Liver (tissue), 9 donors: Measurements from ENCODE around the gene RASGRF2. TPM values are rescaled to one million over a fixed set of nuclear protein-coding genes. Genes with fewer than 3 reads are reported as not detected.

Source experiments
- DNase-seq: peaks from one replicate; pipeline ENCODE4 v3.0.0-alpha.2; 2017; ENCODE audit warnings: low spot score
- H3K27ac ChIP-seq, 2 donors: one replicate each; pipeline ENCODE4 v1.7.0; 2013; ENCODE audit warnings: inconsistent platforms in 2 of 2, low read length in 2 of 2, control low read depth in 1 of 2, low read depth in 1 of 2, mild to moderate bottlenecking in 1 of 2
- H3K27me3 ChIP-seq, 4 donors: one replicate each; pipeline versions ENCODE4 v1.6.1 to v1.7.0; 2013; ENCODE audit warnings: low read length in 3 of 4, inconsistent platforms in 1 of 4, mild to moderate bottlenecking in 1 of 4, moderate library complexity in 1 of 4; ENCODE audit not compliant: control insufficient read depth in 4 of 4, insufficient read depth in 4 of 4
- H3K36me3 ChIP-seq, 4 donors: one replicate each; pipeline versions ENCODE4 v1.6.1 to v1.7.0; 2013; ENCODE audit warnings: low read length in 3 of 4, mild to moderate bottlenecking in 3 of 4, low read depth in 1 of 4, moderate library complexity in 1 of 4; ENCODE audit not compliant: control insufficient read depth in 4 of 4, insufficient read depth in 3 of 4
- H3K4me1 ChIP-seq, 4 donors: one replicate each; pipeline versions ENCODE4 v1.6.1 to v1.7.0; 2013; ENCODE audit warnings: low read length in 3 of 4, mild to moderate bottlenecking in 3 of 4, moderate library complexity in 1 of 4; ENCODE audit not compliant: control insufficient read depth in 4 of 4, insufficient read depth in 4 of 4
- H3K4me3 ChIP-seq, 3 donors: one replicate each; pipeline versions ENCODE4 v1.6.1 to v1.7.0; 2013; ENCODE audit warnings: low read length in 3 of 3, control low read depth in 1 of 3, low read depth in 1 of 3, mild to moderate bottlenecking in 1 of 3
- H3K9ac ChIP-seq, 2 donors: one replicate each; pipeline ENCODE4 v1.7.0; 2013; ENCODE audit warnings: low read length in 2 of 2, mild to moderate bottlenecking in 2 of 2, moderate library complexity in 2 of 2, control low read depth in 1 of 2, low read depth in 1 of 2
- H3K9me3 ChIP-seq, 4 donors: one replicate each; pipeline versions ENCODE4 v1.6.1 to v1.7.0; 2013; ENCODE audit warnings: low read length in 3 of 4; ENCODE audit not compliant: control insufficient read depth in 4 of 4
- EGR1 ChIP-seq, 2 donors: IDR thresholded peaks; 2 replicates each; pipeline ENCODE4 v1.6.1; 2016 to 2018; ENCODE audit warnings: antibody characterized with exemption in 2 of 2, low read depth in 2 of 2
- FOXA1 ChIP-seq: IDR thresholded peaks from 2 replicates; pipeline ENCODE4 v1.6.1; 2016; ENCODE audit warnings: antibody characterized with exemption
- FOXA2 ChIP-seq: IDR thresholded peaks from 2 replicates; pipeline ENCODE4 v1.6.1; 2016; ENCODE audit warnings: antibody characterized with exemption
- GABPA ChIP-seq, 2 donors: IDR thresholded peaks in 1 of 2; conservative IDR thresholded peaks in 1 of 2; 2 replicates each; pipeline ENCODE4 v1.6.1; 2016; ENCODE audit warnings: antibody characterized with exemption in 2 of 2, mild to moderate bottlenecking in 1 of 2, moderate library complexity in 1 of 2
- HNF4G ChIP-seq: IDR thresholded peaks from 2 replicates; pipeline ENCODE4 v1.6.1; 2016; ENCODE audit warnings: antibody characterized with exemption
- JUND ChIP-seq, 2 donors: IDR thresholded peaks; 2 replicates each; pipeline ENCODE4 v1.6.1; 2016; ENCODE audit warnings: antibody characterized with exemption in 2 of 2
- NR2F2 ChIP-seq: IDR thresholded peaks from 2 replicates; pipeline ENCODE4 v1.6.1; 2016; ENCODE audit warnings: antibody characterized with exemption
- RAD21 ChIP-seq, 2 donors: IDR thresholded peaks; 2 replicates each; pipeline ENCODE4 v1.6.1; 2016; ENCODE audit warnings: antibody characterized with exemption in 2 of 2, mild to moderate bottlenecking in 2 of 2
- REST ChIP-seq: IDR thresholded peaks from 2 replicates; pipeline ENCODE4 v1.6.1; 2016; ENCODE audit warnings: antibody characterized with exemption, mild to moderate bottlenecking
- RXRA ChIP-seq, 2 donors: IDR thresholded peaks; 2 replicates each; pipeline ENCODE4 v1.6.1; 2017 to 2018; ENCODE audit warnings: antibody characterized with exemption in 2 of 2, mild to moderate bottlenecking in 1 of 2
- SP1 ChIP-seq: IDR thresholded peaks from 2 replicates; pipeline ENCODE4 v1.6.1; 2018; ENCODE audit warnings: antibody characterized with exemption, mild to moderate bottlenecking
- TAF1 ChIP-seq: conservative IDR thresholded peaks from 2 replicates; pipeline ENCODE4 v1.6.1; 2016; ENCODE audit warnings: antibody characterized with exemption, mild to moderate bottlenecking
- YY1 ChIP-seq: IDR thresholded peaks from 2 replicates; pipeline ENCODE4 v1.6.1; 2016; ENCODE audit warnings: antibody characterized with exemption, mild to moderate bottlenecking
- ZBTB33 ChIP-seq: IDR thresholded peaks from 2 replicates; pipeline ENCODE4 v1.6.1; 2016; ENCODE audit warnings: antibody characterized with exemption
- WGBS: extraction: QIAGEN DNeasy Blood & Tissue Kit; methylation state at CpG from one replicate; pipeline ENCODE4 v1.1.7; 2013; 5-methylcytosine and 5-hydroxymethylcytosine counted together
- polyA plus RNA-seq, 2 donors: library from polyadenylated mRNA; stranded (reverse) in 1 of 2; unstranded in 1 of 2; fragments of 200-250 nt in 1 of 2; fragments of >200 nt in 1 of 2; fragmentation: Nextera tagmentation in 1 of 2; extraction: Ambion mirVana in 1 of 2; gene quantifications; one replicate each; pipeline versions ENCODE4 v1.2.1 to v1.2.3, GENCODE V29; 2013 to 2015
- total RNA-seq, 2 donors: library from RNA; depleted of rRNA; stranded (reverse); fragments of >200 nt; gene quantifications; one replicate each; pipeline ENCODE4 v1.2.3, GENCODE V29; 2014
- TF ChIP-seq, protein P1 (sequence below): IDR thresholded peaks from 2 replicates; pipeline ENCODE4 v1.6.1; 2016; ENCODE audit warnings: antibody characterized with exemption
- TF ChIP-seq, protein P2 (sequence below): fragments of 150-350 bp; IDR thresholded peaks from 2 replicates; pipeline ENCODE4 v1.5.1; 2017; ENCODE audit warnings: improper control_type of control experiment, low read depth, low read length; ENCODE audit not compliant: missing input control
- TF ChIP-seq, protein P3 (sequence below): IDR thresholded peaks from 2 replicates; pipeline ENCODE4 v1.6.1; 2016; ENCODE audit warnings: antibody characterized with exemption
- donor health status: healthy.
- donor health status: healthy.
- donor health status: healthy.
- donor health status: healthy.
- donor health status: healthy.

The RASGRF2 gene
- total and polyA plus RNA-seq, 4 donors = 0.12 to 3.3 (median 0.23) TPM

DNA sequence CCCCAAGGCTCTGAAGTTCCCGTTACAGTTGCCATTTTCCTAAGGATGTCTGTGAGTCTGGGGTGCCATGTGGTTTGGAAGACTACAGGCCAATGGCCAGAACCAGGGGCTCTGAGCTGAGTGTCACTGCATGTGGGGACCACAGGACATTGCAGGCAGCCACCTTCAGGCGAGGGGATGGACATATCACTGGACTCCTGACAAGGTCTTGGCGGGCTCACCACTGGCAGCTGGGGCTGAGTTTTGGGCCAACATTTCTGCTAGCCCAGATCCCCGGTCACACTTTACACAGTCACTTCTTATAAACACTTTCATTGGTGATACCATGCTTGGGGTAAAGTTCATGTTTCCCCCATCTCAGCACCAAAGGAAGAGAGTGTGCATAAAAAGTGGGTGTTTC is 109.8 kb downstream of the RASGRF2 start:
- DNase-seq = no peak
- Histone ChIP-seq H3K27me3 (no peaks in the 10 kb centered on the region), H3K36me3 (no peaks in the 10 kb centered on the region), H3K9me3 (no peaks in the 10 kb centered on the region), H3K4me1 (no peaks in the 10 kb centered on the region), H3K27ac (no peak overlapping the region), H3K4me3 (no peak overlapping the region), H3K9ac (no peak overlapping the region)
- TF ChIP-seq SP1 (no peak), YY1 (no peak), FOXA2 (no peak), HNF4G (no peak), GABPA (IDR thresholded peaks at IDR 0.05 in 1 of 2, conservative IDR thresholded peaks at IDR 0.05 in 1 of 2) (no peak), TAF1 (no peak), FOXA1 (no peak), REST (no peak), JUND (IDR thresholded peaks at IDR 0.05) (no peak)
- TF ChIP-seq, protein P1, sequence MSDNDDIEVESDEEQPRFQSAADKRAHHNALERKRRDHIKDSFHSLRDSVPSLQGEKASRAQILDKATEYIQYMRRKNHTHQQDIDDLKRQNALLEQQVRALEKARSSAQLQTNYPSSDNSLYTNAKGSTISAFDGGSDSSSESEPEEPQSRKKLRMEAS = no peak
- TF ChIP-seq, protein P2, sequence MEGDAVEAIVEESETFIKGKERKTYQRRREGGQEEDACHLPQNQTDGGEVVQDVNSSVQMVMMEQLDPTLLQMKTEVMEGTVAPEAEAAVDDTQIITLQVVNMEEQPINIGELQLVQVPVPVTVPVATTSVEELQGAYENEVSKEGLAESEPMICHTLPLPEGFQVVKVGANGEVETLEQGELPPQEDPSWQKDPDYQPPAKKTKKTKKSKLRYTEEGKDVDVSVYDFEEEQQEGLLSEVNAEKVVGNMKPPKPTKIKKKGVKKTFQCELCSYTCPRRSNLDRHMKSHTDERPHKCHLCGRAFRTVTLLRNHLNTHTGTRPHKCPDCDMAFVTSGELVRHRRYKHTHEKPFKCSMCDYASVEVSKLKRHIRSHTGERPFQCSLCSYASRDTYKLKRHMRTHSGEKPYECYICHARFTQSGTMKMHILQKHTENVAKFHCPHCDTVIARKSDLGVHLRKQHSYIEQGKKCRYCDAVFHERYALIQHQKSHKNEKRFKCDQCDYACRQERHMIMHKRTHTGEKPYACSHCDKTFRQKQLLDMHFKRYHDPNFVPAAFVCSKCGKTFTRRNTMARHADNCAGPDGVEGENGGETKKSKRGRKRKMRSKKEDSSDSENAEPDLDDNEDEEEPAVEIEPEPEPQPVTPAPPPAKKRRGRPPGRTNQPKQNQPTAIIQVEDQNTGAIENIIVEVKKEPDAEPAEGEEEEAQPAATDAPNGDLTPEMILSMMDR = no peak
- TF ChIP-seq, protein P3, sequence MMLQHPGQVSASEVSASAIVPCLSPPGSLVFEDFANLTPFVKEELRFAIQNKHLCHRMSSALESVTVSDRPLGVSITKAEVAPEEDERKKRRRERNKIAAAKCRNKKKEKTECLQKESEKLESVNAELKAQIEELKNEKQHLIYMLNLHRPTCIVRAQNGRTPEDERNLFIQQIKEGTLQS = no peak
- WGBS = 94% methylated on average over 4 of the region's 4 CpGs

DNA sequence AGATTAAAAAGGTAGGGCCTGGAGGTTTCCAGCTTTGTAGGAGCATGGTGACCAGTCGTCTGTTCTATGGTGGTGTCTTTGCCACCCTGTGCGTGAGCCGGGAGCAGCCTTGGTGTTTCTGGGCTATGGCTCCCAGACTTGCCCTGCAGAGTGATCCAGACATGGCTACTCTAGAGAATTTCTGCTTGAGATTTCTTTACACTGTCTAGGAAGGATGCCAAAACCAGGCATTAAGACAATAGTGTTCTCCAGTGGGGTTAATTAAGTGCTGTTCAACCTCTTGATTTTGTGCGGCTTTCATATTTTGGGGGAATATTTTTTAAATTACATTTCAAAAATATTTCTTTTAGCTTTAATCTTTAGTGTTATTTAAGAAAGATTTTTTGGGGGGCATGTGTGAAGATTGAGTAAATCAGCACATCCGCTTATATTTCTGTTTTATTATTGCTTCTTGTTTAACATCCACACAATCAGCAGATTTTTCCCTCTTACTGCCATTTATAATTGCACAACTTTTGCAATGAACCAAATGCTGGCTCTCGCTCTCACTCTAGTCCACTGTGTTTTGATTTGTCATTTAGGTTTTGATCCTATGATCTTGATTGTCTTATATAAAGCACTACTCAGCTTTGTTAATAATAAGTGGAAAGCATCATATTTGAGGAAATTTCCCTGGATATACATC is 110.5 kb downstream of the RASGRF2 start:
- Histone ChIP-seq H3K27me3 (no peaks in the 10 kb centered on the region), H3K4me3 (no peak overlapping the region), H3K27ac (no peak overlapping the region), H3K9ac (no peak overlapping the region), H3K36me3 (no peaks in the 10 kb centered on the region), H3K4me1 (no peaks in the 10 kb centered on the region), H3K9me3 (no peaks in the 10 kb centered on the region)
- no peak for DNase-seq
- WGBS = 96% methylated on average over 6 of the region's 6 CpGs
- TF ChIP-seq, protein P1 = no peak
- TF ChIP-seq GABPA (IDR thresholded peaks at IDR 0.05 in 1 of 2, conservative IDR thresholded peaks at IDR 0.05 in 1 of 2) = no peak
- no peak for TF ChIP-seq NR2F2
- TF ChIP-seq REST = no peak
- no peak for TF ChIP-seq RXRA (IDR thresholded peaks at IDR 0.05)
- TF ChIP-seq ZBTB33 = no peak
- no peak for TF ChIP-seq JUND (IDR thresholded peaks at IDR 0.05)
- TF ChIP-seq EGR1 (IDR thresholded peaks at IDR 0.05; ENCODE audit: low read depth in 2 of 2) = no peak
- TF ChIP-seq SP1 = no peak
- TF ChIP-seq RAD21 (IDR thresholded peaks at IDR 0.05) = no peak
- TF ChIP-seq, protein P2 = no peak
